ENCODE results near the gene SERPINB6.

- TF ChIP-seq CTCF (IDR thresholded peaks at IDR 0.05; ENCODE audit: low read depth, low read length, missing input control) (no peak), REST (IDR thresholded peaks at IDR 0.05) (no peak), MAX (IDR thresholded peaks at IDR 0.05) (no peak), YY1 (IDR thresholded peaks at IDR 0.05) (no peak), EGR1 (IDR thresholded peaks at IDR 0.05; ENCODE audit: low read depth in 2 of 2) (no peak), ZBTB33 (IDR thresholded peaks at IDR 0.05) (no peak), ATF3 (IDR thresholded peaks at IDR 0.05) (no peak), SP1 (IDR thresholded peaks at IDR 0.05) (no peak)
Observed at GRCh38 chr6:2984738-2985406, 13.5 kb upstream of the SERPINB6 start.
